Heart right ventricle (tissue), 16 donors: ENCODE measurements around the gene TVP23A. TPM values are rescaled to one million over a fixed set of nuclear protein-coding genes. Genes with fewer than 3 reads are reported as not detected.

Experiments used
- ATAC-seq, 8 donors: fragments of 200-7000 bp; cut with Tn5 transposase; one replicate each; pipeline ENCODE4 v1.9.1; 2020; ENCODE audit warnings: mild to moderate bottlenecking in 8 of 8, moderate library complexity in 8 of 8, moderate number of reproducible peaks in 1 of 8
- DNase-seq, 2 donors: peaks; one replicate each; pipeline ENCODE4 v3.0.0-alpha.2; 2020
- H3K27ac ChIP-seq, 10 donors: fragments of 200-600 bp; sonication (generic) in 2 of 10; one replicate each; pipeline versions ENCODE4 v1.5.0 to v1.8.0; 2020 to 2022; ENCODE audit warnings: mild to moderate bottlenecking in 3 of 10
- H3K27me3 ChIP-seq, 7 donors: fragments of 200-600 bp; one replicate each; pipeline ENCODE4 v1.8.0; 2021 to 2022; ENCODE audit warnings: mild to moderate bottlenecking in 2 of 7
- H3K36me3 ChIP-seq, 9 donors: fragments of 200-600 bp; sonication (generic) in 1 of 9; one replicate each; pipeline versions ENCODE4 v1.5.0 to v1.8.0; 2020 to 2022; ENCODE audit warnings: mild to moderate bottlenecking in 2 of 9
- H3K4me1 ChIP-seq, 9 donors: fragments of 200-600 bp; sonication (generic) in 1 of 9; one replicate each; pipeline versions ENCODE4 v1.5.0 to v1.8.0; 2020 to 2022; ENCODE audit warnings: mild to moderate bottlenecking in 4 of 9
- H3K4me3 ChIP-seq, 10 donors: fragments of 200-600 bp; sonication (generic) in 2 of 10; one replicate each; pipeline versions ENCODE4 v1.5.0 to v1.8.0; 2020 to 2022; ENCODE audit warnings: mild to moderate bottlenecking in 7 of 10, moderate library complexity in 2 of 10
- H3K9me3 ChIP-seq, 11 donors: fragments of 200-600 bp in 10 of 11; sonication (generic) in 2 of 11; one replicate each; pipeline versions ENCODE4 v1.5.0 to v1.8.0; 2013 to 2022; ENCODE audit warnings: mild to moderate bottlenecking in 2 of 11, control low read depth in 1 of 11, moderate library complexity in 1 of 11
- WGBS, 2 donors: extraction: QIAGEN DNeasy Blood & Tissue Kit; methylation state at CpG; one replicate each; pipeline ENCODE4 v1.1.7; 2013; ENCODE audit warnings: inconsistent platforms in 1 of 2; 5-methylcytosine and 5-hydroxymethylcytosine counted together
- intact Hi-C, 10 donors: fragments of 100-400 bp; cut with DNase I; formaldehyde crosslinking; loops; one replicate each; pipeline versions ENCODE4 v1.11.1 to v1.14.2; 2022
- long read RNA-seq, 3 donors: library from polyadenylated mRNA; unstranded; transcript quantifications; one replicate each; pipeline ENCODE4 v2.0.0, GENCODE V29; 2020 to 2021
- polyA plus RNA-seq, 2 donors: library from polyadenylated mRNA; stranded (reverse); fragments of 200-250 nt; gene quantifications; one replicate each; pipeline ENCODE4 v1.2.3, GENCODE V29; 2013
- total RNA-seq, 10 donors: library from RNA; stranded (reverse); fragmentation: NEBNext Ultra II Directional in 3 of 10; extraction: Animal tissue kit (Norgen Biotek cat#: 25700) in 3 of 10; gene quantifications; one replicate each; pipeline versions ENCODE4 v1.2.1 to v1.2.4, GENCODE V29; 2021 to 2023
- TF ChIP-seq, protein P1 (sequence below), 9 donors: fragments of 200-600 bp; sonication (generic) in 2 of 9; IDR thresholded peaks; one replicate each; pipeline versions ENCODE4 v1.5.0 to v1.8.0; 2021 to 2022; ENCODE audit warnings: antibody characterized with exemption in 9 of 9, mild to moderate bottlenecking in 5 of 9, moderate library complexity in 1 of 9
- donor health status: Arrhythmogenic right ventricular cardiomyopathy.
- donor health status: ischemic (EF 13 %, LVEDD 7.1; RV severe dilation, severe dysfunction).
- donor health status: healthy with polysubstance abuse.
- donor health status: DM: no; HTN: yes; CAD: no.
- donor health status: DM: no; HTN: no; CAD: no.
- donor health status: ischemic (EF 25% LVEDD 6.9; RV normal size, moderate dysfunction).
- donor health status: ischemic (EF 25% LVEDD 5.7; RV mildly dilated, moderate dysfunction).
- donor health status: healthy.
- donor health status: DM: yes; HTN: yes; CAD: no.
- donor health status: Ischemic cardiomyopathy.
- donor health status: ischemic (EF 35%, LVEDD 5.7; RV mildly dilated, moderate dysfunction).
- donor health status: nonischemic (EF 11% LVEDD 7.7; RV severe dilation, severe dysfunction).
- donor health status: DM: yes; HTN: yes; CAD: no.
- donor health status: PGD.
- donor health status: ischemic (EF 29% LVEDD 5.4; RV normal size, mild dysfunction).
- donor health status: nonischemic (EF 23%, LVEDD 6.1; RV moderate dilation, normal function).

TVP23A gene
- under 1 TPM in 5 of 10 donors, not detected in 5; 0.13 to 0.44 (median 0.23) TPM for total RNA-seq
- under 1 TPM; 0.04 to 0.15 TPM for polyA plus RNA-seq
- long read RNA-seq, donor 1 = 0 reads
- long read RNA-seq, donor 2 = 0 reads
- long read RNA-seq, donor 3 = 0 reads

GRCh38 chr16:10817963-10818941 is at the start of gene TVP23A:
Gene TVP23A, minus strand, starts transcription at chr16:10818794. Its CDS starts 301 bp downstream, at chr16:10818493.
- H3K27me3 ChIP-seq = peaks cover 0 to 11% (median 0%) of the 10 kb centered on the region in 7 donors
- no peaks in the 10 kb centered on the region for H3K9me3 ChIP-seq
- H3K4me1 ChIP-seq = peaks cover 0 to 12% (median 0%) of the 10 kb centered on the region in 9 donors
- peak in 1 of 2 donors; percentile 20 for DNase-seq
- H3K4me3 ChIP-seq = peak within 1 kb of the TSS in 9 of 10 donors; percentile 27 to 46 (median 36)
- no peaks in the 10 kb centered on the region for H3K36me3 ChIP-seq
- ATAC-seq = peak in 2 of 8 donors; percentile 28 to 39
- WGBS, 2 donors = 26 to 50% methylated on average over 56 to 64 of the region's 64 CpGs
- intact Hi-C loops = loop anchor here in 2 of 10 donors (5.0 to 10.0 kb wide), 2 partner anchors 36 to 53 kb away; no protein-coding TSS in a partner anchor
- TF ChIP-seq, protein P1, sequence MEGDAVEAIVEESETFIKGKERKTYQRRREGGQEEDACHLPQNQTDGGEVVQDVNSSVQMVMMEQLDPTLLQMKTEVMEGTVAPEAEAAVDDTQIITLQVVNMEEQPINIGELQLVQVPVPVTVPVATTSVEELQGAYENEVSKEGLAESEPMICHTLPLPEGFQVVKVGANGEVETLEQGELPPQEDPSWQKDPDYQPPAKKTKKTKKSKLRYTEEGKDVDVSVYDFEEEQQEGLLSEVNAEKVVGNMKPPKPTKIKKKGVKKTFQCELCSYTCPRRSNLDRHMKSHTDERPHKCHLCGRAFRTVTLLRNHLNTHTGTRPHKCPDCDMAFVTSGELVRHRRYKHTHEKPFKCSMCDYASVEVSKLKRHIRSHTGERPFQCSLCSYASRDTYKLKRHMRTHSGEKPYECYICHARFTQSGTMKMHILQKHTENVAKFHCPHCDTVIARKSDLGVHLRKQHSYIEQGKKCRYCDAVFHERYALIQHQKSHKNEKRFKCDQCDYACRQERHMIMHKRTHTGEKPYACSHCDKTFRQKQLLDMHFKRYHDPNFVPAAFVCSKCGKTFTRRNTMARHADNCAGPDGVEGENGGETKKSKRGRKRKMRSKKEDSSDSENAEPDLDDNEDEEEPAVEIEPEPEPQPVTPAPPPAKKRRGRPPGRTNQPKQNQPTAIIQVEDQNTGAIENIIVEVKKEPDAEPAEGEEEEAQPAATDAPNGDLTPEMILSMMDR (IDR thresholded peaks at IDR 0.05) = no peak
- H3K27ac ChIP-seq = no peak within 1 kb of the TSS

- WGBS, 2 donors = 75 to 83% methylated on average over 6 of the region's 6 CpGs
- ATAC-seq (no peak), DNase-seq (no peak)
- H3K9me3 ChIP-seq = no peaks in the 10 kb centered on the region
- TF ChIP-seq, protein P1 (IDR thresholded peaks at IDR 0.05) = no peak
- H3K36me3 ChIP-seq = no peaks in the 10 kb centered on the region
- H3K4me1 ChIP-seq = peaks cover 0 to 71% (median 52%) of the 10 kb centered on the region in 9 donors
- intact Hi-C loops = loop anchor here in 2 of 10 donors (2.0 to 5.0 kb wide), 2 partner anchors 29 to 41 kb away; no protein-coding TSS in a partner anchor
- peaks cover 0 to 4% (median 0%) of the 10 kb centered on the region in 7 donors for H3K27me3 ChIP-seq
- peak overlapping the region in 7 of 10 donors; percentile 17 to 90 (median 65) for H3K27ac ChIP-seq
- H3K4me3 ChIP-seq = peak overlapping the region in 6 of 10 donors; percentile 11 to 33 (median 27)
These were observed 49.6 kb upstream of the TVP23A start for GRCh38 chr16:10868104-10868595.

- WGBS, 2 donors = 93 to 94% methylated on average over 6 of the region's 6 CpGs
- H3K4me1 ChIP-seq = peaks cover 0 to 74% (median 52%) of the 10 kb centered on the region in 9 donors
- H3K9me3 ChIP-seq = no peaks in the 10 kb centered on the region
- H3K27ac ChIP-seq = peak overlapping the region in 5 of 10 donors; percentile 37 to 90 (median 65)
- H3K27me3 ChIP-seq = peaks cover 0 to 4% (median 0%) of the 10 kb centered on the region in 7 donors
- ATAC-seq = no peak
- TF ChIP-seq, protein P1 (IDR thresholded peaks at IDR 0.05) = no peak
- H3K36me3 ChIP-seq = no peaks in the 10 kb centered on the region
- no peak for DNase-seq
- peak overlapping the region in 5 of 10 donors; percentile 23 to 35 (median 31) for H3K4me3 ChIP-seq
- intact Hi-C loops = loop anchor here in 1 of 10 donors (5.0 kb wide), 1 partner anchor 40 kb away; no protein-coding TSS in a partner anchor
These were observed 48.6 kb upstream of the TVP23A start for GRCh38 chr16:10867199-10867598.
